Measurements from ENCODE around the gene SLC38A1. TPM values are rescaled to one million over a fixed set of nuclear protein-coding genes. Genes with fewer than 3 reads are reported as not detected.
A peak's percentile ranks its signal among the peaks of the same experiment; 100 is the strongest.
"Not testable (repeated sequence)": the region's sequence is repeated elsewhere in the genome, so short reads cannot be mapped to it uniquely, and the experiment has no call there.

SLC38A1 gene
- total and polyA plus RNA-seq, 2 experiments from 2014 or later, result 79.9 to 92.0 TPM

GRCh38 chr12:46198913-46199312 lies 69.9 kb downstream of the SLC38A1 start:
- H3K27ac ChIP-seq, result no peak overlapping the region
- H3K36me3 ChIP-seq (ENCODE audit: low read depth), result peaks cover 82% of the 10 kb centered on the region
- no peaks in the 10 kb centered on the region for H3K9me2 ChIP-seq (ENCODE audit: insufficient read depth)
- no peak overlapping the region for H3K9ac ChIP-seq
- no peaks in the 10 kb centered on the region for H3K79me2 ChIP-seq (ENCODE audit: insufficient read depth)
- no peaks in the 10 kb centered on the region for H3K4me1 ChIP-seq (ENCODE audit: insufficient read depth)
- DNase-seq, result no peak
- no peaks in the 10 kb centered on the region for H3K27me3 ChIP-seq (replicated peaks; ENCODE audit: insufficient read depth)
- TF ChIP-seq EZH2 (IDR thresholded peaks at IDR 0.05; ENCODE audit: insufficient read depth, poor library complexity, severe bottlenecking) (no peak), EZH2phosphoT487 (IDR thresholded peaks at IDR 0.05; ENCODE audit: insufficient read depth, low read depth) (no peak)
- 97 to 98% methylated on average over 5 of the region's 5 CpGs for WGBS, 2 experiments (ENCODE audit: low coverage in 1 of 2, low lambda C conversion rate in 2 of 2, missing lambda C conversion rate in 2 of 2)
- no peaks in the 10 kb centered on the region for H3F3A ChIP-seq (ENCODE audit: insufficient read depth)
- H3K4me3 ChIP-seq, result no peak overlapping the region
- in situ Hi-C loops (cut with MboI), result no loop called here
- no peaks in the 10 kb centered on the region for H4K20me1 ChIP-seq (ENCODE audit: insufficient read depth)
- no peak overlapping the region for H3K4me2 ChIP-seq (ENCODE audit: unreplicated experiment)
- H3K9me3 ChIP-seq (ENCODE audit: low read depth), result no peaks in the 10 kb centered on the region
- no peak overlapping the region for H2AFZ ChIP-seq

GRCh38 chr12:46197883-46198282 lies 71.0 kb downstream of the SLC38A1 start:
- Histone ChIP-seq H3K9me3 (ENCODE audit: low read depth) (no peaks in the 10 kb centered on the region), H3K79me2 (ENCODE audit: insufficient read depth) (no peaks in the 10 kb centered on the region), H3F3A (ENCODE audit: insufficient read depth) (no peaks in the 10 kb centered on the region), H3K9ac (no peak overlapping the region), H3K27me3 (replicated peaks; ENCODE audit: insufficient read depth) (no peaks in the 10 kb centered on the region), H3K36me3 (ENCODE audit: low read depth) (peaks cover 81% of the 10 kb centered on the region), H2AFZ (no peak overlapping the region), H3K27ac (no peak overlapping the region), H3K9me2 (ENCODE audit: insufficient read depth) (no peaks in the 10 kb centered on the region), H3K4me1 (ENCODE audit: insufficient read depth) (no peaks in the 10 kb centered on the region), H4K20me1 (ENCODE audit: insufficient read depth) (no peaks in the 10 kb centered on the region), H3K4me3 (no peak overlapping the region), H3K4me2 (ENCODE audit: unreplicated experiment) (no peak overlapping the region)
- TF ChIP-seq EZH2 (IDR thresholded peaks at IDR 0.05; ENCODE audit: insufficient read depth, poor library complexity, severe bottlenecking) (no peak), EZH2phosphoT487 (IDR thresholded peaks at IDR 0.05; ENCODE audit: insufficient read depth, low read depth) (no peak)
- in situ Hi-C loops (cut with MboI), result no loop called here
- no peak for DNase-seq
- WGBS, 2 experiments (ENCODE audit: low coverage in 1 of 2, low lambda C conversion rate in 2 of 2, missing lambda C conversion rate in 2 of 2), result 87 to 89% methylated on average over 5 of the region's 5 CpGs

GRCh38 chr12:46190533-46190932 lies 78.3 kb downstream of the SLC38A1 start:
- in situ Hi-C loops (cut with MboI), result not testable (repeated sequence)

GRCh38 chr12:46188170-46188569 lies 80.7 kb downstream of the SLC38A1 start:
- Histone ChIP-seq H3K36me3 (ENCODE audit: low read depth) (peaks cover 4% of the 10 kb centered on the region; the same call in 1 of the 2 replicates), H3K27me3 (replicated peaks; ENCODE audit: insufficient read depth) (no peaks in the 10 kb centered on the region), H3K4me1 (ENCODE audit: insufficient read depth) (peaks cover 7% of the 10 kb centered on the region; the same call in 1 of the 2 replicates), H3K9me3 (ENCODE audit: low read depth) (no peaks in the 10 kb centered on the region), H3K4me2 (ENCODE audit: unreplicated experiment) (no peak overlapping the region), H3K9me2 (ENCODE audit: insufficient read depth) (no peaks in the 10 kb centered on the region), H4K20me1 (ENCODE audit: insufficient read depth) (no peaks in the 10 kb centered on the region), H3F3A (ENCODE audit: insufficient read depth) (peaks cover 27% of the 10 kb centered on the region; the same call in 1 of the 2 replicates), H3K79me2 (ENCODE audit: insufficient read depth) (no peaks in the 10 kb centered on the region), H2AFZ (no peak overlapping the region), H3K4me3 (no peak overlapping the region), H3K27ac (no peak overlapping the region), H3K9ac (no peak overlapping the region)
- TF ChIP-seq EZH2 (IDR thresholded peaks at IDR 0.05; ENCODE audit: insufficient read depth, poor library complexity, severe bottlenecking), result no peak
- TF ChIP-seq EZH2phosphoT487 (IDR thresholded peaks at IDR 0.05; ENCODE audit: insufficient read depth, low read depth), result no peak
- no peak for DNase-seq
- in situ Hi-C loops (cut with MboI), result no loop called here
- WGBS, 2 experiments (ENCODE audit: low coverage in 1 of 2, low lambda C conversion rate in 2 of 2, missing lambda C conversion rate in 2 of 2), result 76 to 78% methylated on average over 2 of the region's 2 CpGs

More at GRCh38 chr12:46190533-46190932, 78.3 kb downstream of the SLC38A1 start:
- H2AFZ ChIP-seq; H3K9me3 ChIP-seq (ENCODE audit: low read depth); H3K27me3 ChIP-seq (replicated peaks; ENCODE audit: insufficient read depth); H3K79me2 ChIP-seq (ENCODE audit: insufficient read depth); H3K27ac ChIP-seq; H3K4me2 ChIP-seq (ENCODE audit: unreplicated experiment); DNase-seq; H4K20me1 ChIP-seq (ENCODE audit: insufficient read depth); H3K9me2 ChIP-seq (ENCODE audit: insufficient read depth); H3K4me3 ChIP-seq; H3K4me1 ChIP-seq (ENCODE audit: insufficient read depth); H3K9ac ChIP-seq: not testable (repeated sequence)
- WGBS, 2 experiments (ENCODE audit: low coverage in 1 of 2, low lambda C conversion rate in 2 of 2, missing lambda C conversion rate in 2 of 2), result 88 to 96% methylated on average over 2 of the region's 2 CpGs
- peaks cover 17% of the 10 kb centered on the region; the same call in 1 of the 2 replicates for H3F3A ChIP-seq (ENCODE audit: insufficient read depth)
- peaks cover 27% of the 10 kb centered on the region for H3K36me3 ChIP-seq (ENCODE audit: low read depth)

GRCh38 chr12:46187023-46187422 lies 81.8 kb downstream of the SLC38A1 start:
- peaks cover 7% of the 10 kb centered on the region; the same call in 1 of the 2 replicates for H3K4me1 ChIP-seq (ENCODE audit: insufficient read depth)
- peak; percentile 52 for DNase-seq

More at GRCh38 chr12:46187023-46187422, 81.8 kb downstream of the SLC38A1 start:
- no peak overlapping the region for H3K4me2 ChIP-seq (ENCODE audit: unreplicated experiment)
- H3K9me3 ChIP-seq (ENCODE audit: low read depth), result no peaks in the 10 kb centered on the region
- no peaks in the 10 kb centered on the region for H3K79me2 ChIP-seq (ENCODE audit: insufficient read depth)
- no peak for TF ChIP-seq EZH2phosphoT487 (IDR thresholded peaks at IDR 0.05; ENCODE audit: insufficient read depth, low read depth)
- no peak for TF ChIP-seq EZH2 (IDR thresholded peaks at IDR 0.05; ENCODE audit: insufficient read depth, poor library complexity, severe bottlenecking)
- H3K4me3 ChIP-seq, result no peak overlapping the region
- H4K20me1 ChIP-seq (ENCODE audit: insufficient read depth), result no peaks in the 10 kb centered on the region
- 63 to 67% methylated on average over 3 of the region's 3 CpGs for WGBS, 2 experiments (ENCODE audit: low coverage in 1 of 2, low lambda C conversion rate in 2 of 2, missing lambda C conversion rate in 2 of 2)
- H3K27me3 ChIP-seq (replicated peaks; ENCODE audit: insufficient read depth), result no peaks in the 10 kb centered on the region
- H2AFZ ChIP-seq, result no peak overlapping the region
- H3K36me3 ChIP-seq (ENCODE audit: low read depth), result no peaks in the 10 kb centered on the region; the same call in 1 of the 2 replicates
- H3K27ac ChIP-seq, result no peak overlapping the region
- H3K9me2 ChIP-seq (ENCODE audit: insufficient read depth), result no peaks in the 10 kb centered on the region
- H3F3A ChIP-seq (ENCODE audit: insufficient read depth), result peaks cover 27% of the 10 kb centered on the region; the same call in 1 of the 2 replicates
- in situ Hi-C loops (cut with MboI), result no loop called here
- H3K9ac ChIP-seq, result no peak overlapping the region
